Mesenchymal stem cell (in vitro differentiated cells and primary cell): ENCODE results near the gene VGF.

Experiments used
- DNase-seq: peaks from one replicate; pipeline ENCODE4 v3.0.0-alpha.2; 2013
- H2AFZ ChIP-seq: one replicate; pipeline ENCODE4 v1.6.1; 2013; ENCODE audit warnings: low read depth, mild to moderate bottlenecking, control low read depth, inconsistent platforms, low read length, moderate library complexity
- H2AK5ac ChIP-seq: 2 replicates; pipeline ENCODE4 v1.6.1; 2013; ENCODE audit warnings: low read length, moderate library complexity, mild to moderate bottlenecking, inconsistent platforms; ENCODE audit not compliant: severe bottlenecking
- H2BK120ac ChIP-seq: one replicate; pipeline ENCODE4 v1.6.1; 2013; ENCODE audit warnings: low read depth, mild to moderate bottlenecking, inconsistent platforms, low read length, moderate library complexity
- H2BK12ac ChIP-seq, 2 experiments: one replicate each; pipeline ENCODE4 v1.6.1; 2013; ENCODE audit warnings: inconsistent platforms in 2 of 2, low read length in 2 of 2, mild to moderate bottlenecking in 2 of 2, moderate library complexity in 2 of 2, control low read depth in 1 of 2
- H2BK15ac ChIP-seq: one replicate; pipeline ENCODE4 v1.6.1; 2013; ENCODE audit warnings: mild to moderate bottlenecking, low read depth, inconsistent platforms; ENCODE audit not compliant: poor library complexity, severe bottlenecking
- H2BK5ac ChIP-seq: 2 replicates; pipeline ENCODE4 v1.6.1; 2013; ENCODE audit warnings: low read depth, mild to moderate bottlenecking, low read length, control low read depth, inconsistent platforms; ENCODE audit not compliant: poor library complexity, severe bottlenecking
- H3K14ac ChIP-seq, 2 experiments: one replicate each; pipeline ENCODE4 v1.6.1; 2013; ENCODE audit warnings: inconsistent platforms in 2 of 2, low read length in 2 of 2, control low read depth in 1 of 2, mild to moderate bottlenecking in 1 of 2, moderate library complexity in 1 of 2
- H3K18ac ChIP-seq, 2 experiments: one replicate each; pipeline ENCODE4 v1.6.1; 2013; ENCODE audit warnings: inconsistent platforms in 2 of 2, low read length in 2 of 2, control low read depth in 1 of 2, low read depth in 1 of 2, mild to moderate bottlenecking in 1 of 2
- H3K23ac ChIP-seq, 2 experiments: one replicate each; pipeline ENCODE4 v1.6.1; 2013; ENCODE audit warnings: inconsistent platforms in 2 of 2, low read length in 2 of 2, mild to moderate bottlenecking in 2 of 2, moderate library complexity in 2 of 2, control low read depth in 1 of 2
- H3K27ac ChIP-seq: 2 replicates; pipeline ENCODE4 v1.5.1; 2013; ENCODE audit warnings: mild to moderate bottlenecking, moderate library complexity, low read length, control low read depth, inconsistent platforms; ENCODE audit not compliant: poor library complexity, severe bottlenecking
- H3K27me3 ChIP-seq, 2 experiments: 2 replicates each; pipeline versions ENCODE4 v1.6.1 to v1.7.0; 2013; ENCODE audit warnings: low read length in 2 of 2, mild to moderate bottlenecking in 2 of 2, moderate library complexity in 2 of 2, control low read depth in 1 of 2, inconsistent platforms in 1 of 2; ENCODE audit not compliant: control insufficient read depth in 1 of 2, insufficient read depth in 1 of 2
- H3K36me3 ChIP-seq, 2 experiments: 2 replicates each; pipeline versions ENCODE4 v1.6.1 to v1.7.0; 2013; ENCODE audit warnings: low read length in 2 of 2, control low read depth in 1 of 2, inconsistent platforms in 1 of 2, low read depth in 1 of 2, mild to moderate bottlenecking in 1 of 2; ENCODE audit not compliant: insufficient read depth in 2 of 2, control insufficient read depth in 1 of 2
- H3K4ac ChIP-seq, 2 experiments: one replicate each; pipeline ENCODE4 v1.6.1; 2013; ENCODE audit warnings: inconsistent platforms in 2 of 2, low read length in 2 of 2, mild to moderate bottlenecking in 2 of 2, moderate library complexity in 2 of 2, control low read depth in 1 of 2, low read depth in 1 of 2
- H3K4me1 ChIP-seq: 2 replicates; pipeline ENCODE4 v1.6.1; 2013; ENCODE audit warnings: low read depth, low read length, control low read depth; ENCODE audit not compliant: control insufficient read depth, insufficient read depth
- H3K4me2 ChIP-seq: 2 replicates; pipeline ENCODE4 v1.6.1; 2013; ENCODE audit warnings: low read length, mild to moderate bottlenecking, inconsistent platforms; ENCODE audit not compliant: poor library complexity, severe bottlenecking
- H3K4me3 ChIP-seq, 2 experiments: 2 replicates each; pipeline versions ENCODE4 v1.5.1 to v1.7.0; 2013; ENCODE audit warnings: low read length in 2 of 2, mild to moderate bottlenecking in 2 of 2, control low read depth in 1 of 2, low read depth in 1 of 2; ENCODE audit not compliant: insufficient read depth in 1 of 2
- H3K79me1 ChIP-seq: replicated peaks from 2 replicates; pipeline ENCODE4 v1.6.1; 2013; ENCODE audit warnings: mild to moderate bottlenecking, control low read depth, low read length, inconsistent platforms; ENCODE audit not compliant: poor library complexity, severe bottlenecking
- H3K9ac ChIP-seq: 2 replicates; pipeline ENCODE4 v1.7.0; 2013; ENCODE audit warnings: mild to moderate bottlenecking, low read length, moderate library complexity
- H3K9me3 ChIP-seq: 2 replicates; pipeline ENCODE4 v1.7.0; 2013; ENCODE audit warnings: mild to moderate bottlenecking, low read length; ENCODE audit not compliant: control insufficient read depth
- H4K8ac ChIP-seq: one replicate; pipeline ENCODE4 v1.6.1; 2013; ENCODE audit warnings: inconsistent platforms, mild to moderate bottlenecking, low read length, moderate library complexity
- H4K91ac ChIP-seq: one replicate; pipeline ENCODE4 v1.6.1; 2013; ENCODE audit warnings: mild to moderate bottlenecking, low read length, inconsistent platforms
- WGBS: methylation state at CpG from one replicate; pipeline ENCODE4 v1.1.7; 2013; ENCODE audit warnings: mixed read lengths; 5-methylcytosine and 5-hydroxymethylcytosine counted together

VGF gene

DNA sequence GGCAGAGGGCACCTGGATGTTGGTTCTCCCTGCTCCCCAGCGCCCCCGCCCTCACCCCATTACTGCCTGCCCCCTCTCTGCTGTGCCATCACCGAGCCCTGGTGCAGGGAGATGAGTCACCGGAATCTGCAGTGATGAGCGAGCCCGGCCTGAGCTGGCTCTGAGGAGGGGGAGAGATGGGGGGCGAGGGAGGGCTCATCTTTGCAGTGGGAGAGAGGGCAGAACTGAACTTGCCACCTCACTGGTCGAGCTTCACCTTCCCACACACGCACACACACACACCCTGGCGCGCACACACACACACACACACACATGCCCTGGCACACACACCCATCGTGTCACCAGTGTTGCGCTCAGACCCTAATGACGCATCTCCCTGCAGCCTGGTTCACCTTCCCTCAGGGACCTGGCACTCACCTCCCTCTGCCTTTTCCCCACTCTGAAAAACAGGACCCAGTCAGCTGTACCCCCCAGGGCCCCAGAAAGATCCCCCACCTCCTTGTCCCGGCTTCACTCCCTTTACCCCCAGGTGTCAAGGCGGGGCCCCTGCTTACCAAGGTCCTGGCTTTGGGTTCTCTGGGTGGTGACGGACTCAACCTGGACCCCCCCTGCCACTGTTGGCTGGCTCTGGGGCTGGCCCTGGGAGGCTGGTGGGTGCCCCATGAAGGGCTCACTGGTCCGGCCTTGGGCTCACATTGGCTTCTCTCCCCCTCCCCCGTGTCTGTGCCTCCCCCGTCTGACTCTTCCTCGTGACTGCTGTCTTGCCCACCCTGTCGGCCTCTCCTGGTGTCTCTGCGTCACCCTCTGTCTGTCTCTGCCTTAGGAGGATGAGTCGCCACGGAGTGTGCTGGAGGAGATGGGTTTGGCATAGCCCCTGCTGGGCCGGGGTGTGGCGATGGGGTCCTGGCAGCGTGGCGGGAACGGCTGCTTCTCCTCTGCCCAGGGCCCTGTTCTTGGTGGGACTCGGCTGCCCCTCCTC, 5.4 kb downstream of the VGF start:
- peaks cover 5 to 22% of the 10 kb centered on the region in 2 experiments for H3K27me3 ChIP-seq
- H4K91ac ChIP-seq: no peak overlapping the region
- DNase-seq: peak; percentile 37
- H3K18ac ChIP-seq: no peak overlapping the region
- peaks cover 54% of the 10 kb centered on the region for H3K4me1 ChIP-seq
- peak overlapping the region in 1 of 2 experiments; percentile 18 for H3K14ac ChIP-seq
- no peak overlapping the region for H2BK15ac ChIP-seq
- 69% methylated on average over 20 of the region's 31 CpGs for WGBS
- H3K79me1 ChIP-seq: peaks cover 23% of the 10 kb centered on the region
- H2BK5ac ChIP-seq: no peak overlapping the region
- H2AK5ac ChIP-seq: peak overlapping the region; percentile 81
- H3K36me3 ChIP-seq: peaks cover 48 to 49% of the 10 kb centered on the region in 2 experiments
- no peak overlapping the region for H3K27ac ChIP-seq
- H3K4ac ChIP-seq: no peak overlapping the region
- no peak overlapping the region for H2BK12ac ChIP-seq
- no peak overlapping the region for H2AFZ ChIP-seq
- H3K4me2 ChIP-seq: no peak overlapping the region
- no peak overlapping the region for H3K23ac ChIP-seq
- no peak overlapping the region for H3K9ac ChIP-seq
- no peak overlapping the region for H3K4me3 ChIP-seq
- H2BK120ac ChIP-seq: no peak overlapping the region
- no peaks in the 10 kb centered on the region for H3K9me3 ChIP-seq
- no peak overlapping the region for H4K8ac ChIP-seq

DNA sequence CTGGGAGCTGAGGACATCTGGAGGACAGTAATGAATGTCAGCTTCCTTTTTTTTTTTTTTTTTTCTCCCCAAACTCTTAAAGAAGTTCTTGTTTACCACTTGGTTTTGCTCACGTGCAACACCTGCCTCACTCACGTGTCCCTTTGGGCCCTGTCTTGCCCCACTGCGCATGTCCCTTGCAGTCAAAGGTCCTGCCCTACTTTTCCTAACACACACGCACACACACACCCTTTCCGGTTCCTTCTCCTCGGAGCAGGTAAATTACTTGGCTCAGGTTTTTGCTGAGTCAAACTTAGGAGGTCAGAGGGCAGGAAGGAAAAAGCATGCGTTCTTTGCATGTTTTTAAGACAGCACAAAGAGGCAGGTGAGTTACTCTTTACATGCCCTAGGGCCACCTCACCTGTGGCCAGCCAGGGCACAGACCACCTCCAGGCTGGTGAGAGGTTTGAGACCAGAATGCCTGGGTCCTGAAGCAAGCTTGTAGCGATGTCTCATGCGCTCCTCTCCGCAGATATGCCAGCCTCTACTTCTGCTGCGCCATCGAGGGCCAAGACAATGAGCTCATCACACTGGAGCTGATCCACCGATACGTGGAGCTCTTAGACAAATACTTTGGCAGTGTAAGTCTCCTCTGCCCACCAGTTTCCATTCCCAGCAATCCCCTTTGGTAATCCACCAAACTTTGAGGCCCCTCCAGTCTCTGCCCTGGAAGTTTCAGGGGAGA, 8.3 kb downstream of the VGF start:
- Histone ChIP-seq H2BK12ac (no peak overlapping the region), H4K8ac (no peak overlapping the region), H3K18ac (no peak overlapping the region), H3K4me3 (no peak overlapping the region), H3K36me3 (peaks cover 44 to 48% of the 10 kb centered on the region in 2 experiments), H3K27ac (no peak overlapping the region), H2AK5ac (no peak overlapping the region), H2AFZ (no peak overlapping the region), H2BK120ac (no peak overlapping the region), H3K9me3 (no peaks in the 10 kb centered on the region), H3K4me2 (no peak overlapping the region), H3K14ac (no peak overlapping the region), H4K91ac (no peak overlapping the region), H3K27me3 (peaks cover 0 to 4% of the 10 kb centered on the region in 2 experiments), H3K23ac (no peak overlapping the region), H2BK15ac (no peak overlapping the region), H3K4ac (no peak overlapping the region), H3K9ac (no peak overlapping the region), H3K4me1 (peaks cover 33% of the 10 kb centered on the region), H2BK5ac (no peak overlapping the region), H3K79me1 (peaks cover 26% of the 10 kb centered on the region)
- no peak for DNase-seq
- 92% methylated on average over 10 of the region's 14 CpGs for WGBS

DNA sequence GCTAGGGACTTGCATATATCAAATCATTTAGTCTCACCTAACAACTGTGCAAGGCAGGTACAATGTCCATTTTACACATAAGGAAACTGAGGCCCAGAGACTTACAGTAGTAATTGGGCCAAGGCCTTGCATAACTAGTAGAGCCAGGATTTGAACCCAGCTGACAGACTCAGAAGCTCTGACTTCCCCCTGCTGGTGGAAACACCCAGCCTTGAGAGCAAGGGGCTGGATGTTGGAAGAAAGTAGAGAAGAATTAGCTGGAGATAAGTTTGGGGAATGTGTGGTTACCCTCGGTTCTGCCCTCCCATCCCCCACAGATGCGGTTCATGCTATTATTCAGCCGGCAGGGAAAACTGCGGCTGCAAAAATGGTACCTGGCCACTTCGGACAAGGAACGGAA, 9.1 kb downstream of the VGF start:
- Histone ChIP-seq H4K91ac (no peak overlapping the region), H3K27me3 (peaks cover 0 to 4% of the 10 kb centered on the region in 2 experiments), H3K4me3 (peak overlapping the region in 1 of 2 experiments; percentile 90), H3K18ac (no peak overlapping the region), H3K9ac (no peak overlapping the region), H3K79me1 (peaks cover 26% of the 10 kb centered on the region), H2BK120ac (no peak overlapping the region), H3K4ac (no peak overlapping the region), H2BK12ac (no peak overlapping the region), H3K27ac (no peak overlapping the region), H3K4me1 (peaks cover 33% of the 10 kb centered on the region), H2BK5ac (no peak overlapping the region), H3K14ac (no peak overlapping the region), H3K4me2 (no peak overlapping the region), H2BK15ac (no peak overlapping the region), H4K8ac (no peak overlapping the region), H2AFZ (no peak overlapping the region), H3K9me3 (no peaks in the 10 kb centered on the region), H3K36me3 (peaks cover 37 to 41% of the 10 kb centered on the region in 2 experiments), H2AK5ac (no peak overlapping the region), H3K23ac (no peak overlapping the region)
- DNase-seq: no peak
- 86% methylated on average over 6 of the region's 6 CpGs for WGBS

DNA sequence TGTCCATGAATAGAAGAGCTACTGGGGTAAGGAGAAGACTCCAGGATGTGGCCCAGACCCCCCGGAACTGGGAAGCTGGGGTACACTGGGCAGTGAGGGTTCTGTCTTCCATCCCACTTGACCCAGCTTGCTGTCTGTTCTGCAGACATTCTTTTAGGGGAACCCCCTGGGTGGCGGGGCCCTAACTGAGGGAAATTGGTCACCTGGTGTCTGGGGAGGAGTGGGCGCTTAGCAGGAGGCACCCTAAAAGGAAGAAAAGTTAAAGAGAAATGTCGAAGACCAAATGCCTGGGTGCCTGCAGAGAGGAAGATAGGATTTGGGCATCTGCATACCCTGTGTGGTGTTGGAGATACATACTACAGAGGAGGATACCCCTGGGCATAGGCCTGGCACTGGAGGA, 10.1 kb downstream of the VGF start:
- 65% methylated on average over 4 of the region's 4 CpGs for WGBS
- peak overlapping the region; percentile 81 for H2BK5ac ChIP-seq
- H3K79me1 ChIP-seq: peaks cover 26% of the 10 kb centered on the region
- H3K4ac ChIP-seq: peak overlapping the region in 1 of 2 experiments; percentile 42
- H2BK120ac ChIP-seq: peak overlapping the region; percentile 54
- H3K23ac ChIP-seq: no peak overlapping the region
- peaks cover 34 to 37% of the 10 kb centered on the region in 2 experiments for H3K36me3 ChIP-seq
- H2BK15ac ChIP-seq: no peak overlapping the region
- peak overlapping the region; percentile 66 for H4K91ac ChIP-seq
- peak overlapping the region; percentile 43 for H2AK5ac ChIP-seq
- DNase-seq: no peak
- H3K4me3 ChIP-seq: peak overlapping the region; percentile 84 to 90
- peak overlapping the region; percentile 86 for H3K4me2 ChIP-seq
- peaks cover 0 to 4% of the 10 kb centered on the region in 2 experiments for H3K27me3 ChIP-seq
- peak overlapping the region; percentile 33 for H3K27ac ChIP-seq
- H4K8ac ChIP-seq: peak overlapping the region; percentile 52
- no peak overlapping the region for H2AFZ ChIP-seq
- peak overlapping the region in 1 of 2 experiments; percentile 57 for H3K14ac ChIP-seq
- peak overlapping the region in 1 of 2 experiments; percentile 43 for H2BK12ac ChIP-seq
- H3K9me3 ChIP-seq: no peaks in the 10 kb centered on the region
- H3K9ac ChIP-seq: peak overlapping the region; percentile 93
- peak overlapping the region; percentile 19 to 59 for H3K18ac ChIP-seq
- H3K4me1 ChIP-seq: peaks cover 26% of the 10 kb centered on the region
